Lung (tissue), 12 donors: ENCODE measurements around the gene FTH1. TPM values are rescaled to one million over a fixed set of nuclear protein-coding genes. Genes with fewer than 3 reads are reported as not detected.
A peak's percentile ranks its signal among the peaks of the same experiment; 100 is the strongest.

ENCODE experiments used
- ATAC-seq: fragments of 200-7000 bp; cut with Tn5 transposase; one replicate; pipeline ENCODE4 v1.9.1; 2020; ENCODE audit warnings: moderate number of reproducible peaks; ENCODE audit not compliant: insufficient read depth, low FRiP score
- DNase-seq, 3 donors: peaks; one replicate each; pipeline ENCODE4 v3.0.0-alpha.2; 2013 to 2017
- H3K27ac ChIP-seq, 2 donors: one replicate each; pipeline ENCODE4 v1.5.1; 2013; ENCODE audit warnings: mild to moderate bottlenecking in 2 of 2, moderate library complexity in 2 of 2, control low read depth in 1 of 2, inconsistent platforms in 1 of 2, low read depth in 1 of 2, low read length in 1 of 2
- H3K27me3 ChIP-seq, 3 donors: one replicate each; pipeline ENCODE4 v1.5.1; 2013; ENCODE audit warnings: low read length in 2 of 3; ENCODE audit not compliant: control insufficient read depth in 3 of 3, insufficient read depth in 3 of 3
- H3K36me3 ChIP-seq, 4 donors: one replicate each; pipeline ENCODE4 v1.5.1; 2013; ENCODE audit warnings: low read length in 4 of 4, mild to moderate bottlenecking in 1 of 4, moderate library complexity in 1 of 4; ENCODE audit not compliant: control insufficient read depth in 4 of 4, insufficient read depth in 4 of 4
- H3K4me1 ChIP-seq, 5 donors: one replicate each; pipeline ENCODE4 v1.5.1; 2013; ENCODE audit warnings: low read length in 5 of 5, mild to moderate bottlenecking in 2 of 5, moderate library complexity in 1 of 5; ENCODE audit not compliant: control insufficient read depth in 5 of 5, insufficient read depth in 5 of 5
- H3K4me3 ChIP-seq: one replicate; pipeline ENCODE4 v1.5.1; 2013; ENCODE audit warnings: mild to moderate bottlenecking, control low read depth, moderate library complexity
- H3K9ac ChIP-seq, 2 donors: one replicate each; pipeline ENCODE4 v1.5.1; 2013; ENCODE audit warnings: low read length in 2 of 2, control low read depth in 1 of 2; ENCODE audit not compliant: insufficient read depth in 1 of 2
- H3K9me3 ChIP-seq, 4 donors: one replicate each; pipeline ENCODE4 v1.5.1; 2013; ENCODE audit warnings: low read length in 3 of 4, mild to moderate bottlenecking in 1 of 4, moderate library complexity in 1 of 4; ENCODE audit not compliant: control insufficient read depth in 4 of 4, insufficient read depth in 3 of 4
- WGBS, 2 donors: extraction: QIAGEN DNeasy Blood & Tissue Kit; methylation state at CpG; one replicate each; pipeline ENCODE4 v1.1.7; 2013; 5-methylcytosine and 5-hydroxymethylcytosine counted together
- polyA plus RNA-seq, 2 donors: library from polyadenylated mRNA; stranded (reverse); fragments of 200-250 nt; gene quantifications; one replicate each; pipeline ENCODE4 v1.2.1, GENCODE V29; 2013
- total RNA-seq, 2 donors: library from RNA; depleted of rRNA in 1 of 2; stranded (reverse); fragments of >200 nt in 1 of 2; gene quantifications; one replicate each; pipeline ENCODE4 v1.2.1, GENCODE V29; 2014 to 2021
- TF ChIP-seq, protein P1 (sequence below): IDR thresholded peaks from 2 replicates; pipeline ENCODE4 v1.5.1; 2012; ENCODE audit warnings: mild to moderate bottlenecking; ENCODE audit errors: control extremely low read depth, extremely low read depth
- donor health status: control.
- donor health status: control.
- donor health status: Bipolar disorder and iron deficiency.
- donor health status: healthy.
- donor health status: DM: yes; HTN: yes; CAD: no.

The FTH1 gene
- total and polyA plus RNA-seq, 4 donors: 1,737 to 24,273 (median 5,185) TPM

DNA sequence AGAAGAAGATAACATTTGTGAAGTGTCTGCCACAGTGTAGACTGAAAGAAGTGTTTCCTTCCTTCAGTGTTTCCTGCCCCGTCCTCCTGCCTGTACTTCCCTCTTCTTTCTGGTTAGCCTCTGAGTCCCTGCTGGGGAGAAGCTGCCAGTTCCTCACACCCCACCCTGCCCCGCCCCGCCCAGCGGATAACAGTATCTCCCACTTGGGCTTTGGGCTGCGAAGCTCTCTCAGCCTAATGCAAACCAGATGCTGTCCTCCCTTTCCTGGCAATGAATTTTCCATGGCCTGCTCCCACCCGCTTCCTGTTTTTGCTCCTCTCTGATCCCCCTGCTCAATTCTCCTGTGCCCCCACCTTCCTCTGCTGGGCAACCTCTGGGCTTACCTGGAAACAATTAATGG is 44.9 kb downstream of the FTH1 start:
- peaks cover 5 to 33% (median 19%) of the 10 kb centered on the region in 5 donors for H3K4me1 ChIP-seq
- no peak for ATAC-seq

GRCh38 chr11:61921446-61921845 is 46.0 kb downstream of the FTH1 start:
- no peak overlapping the region for H3K27ac ChIP-seq
- no peak for DNase-seq
- no peak for ATAC-seq

More for the DNA sequence above, 44.9 kb downstream of the FTH1 start:
- H3K4me3 ChIP-seq: no peak overlapping the region
- DNase-seq: peak; percentile 77 to 87 (median 80)
- peak overlapping the region; percentile 7 to 56 for H3K27ac ChIP-seq
- H3K36me3 ChIP-seq: no peaks in the 10 kb centered on the region
- peaks cover 0 to 15% (median 0%) of the 10 kb centered on the region in 3 donors for H3K27me3 ChIP-seq
- TF ChIP-seq, protein P1, sequence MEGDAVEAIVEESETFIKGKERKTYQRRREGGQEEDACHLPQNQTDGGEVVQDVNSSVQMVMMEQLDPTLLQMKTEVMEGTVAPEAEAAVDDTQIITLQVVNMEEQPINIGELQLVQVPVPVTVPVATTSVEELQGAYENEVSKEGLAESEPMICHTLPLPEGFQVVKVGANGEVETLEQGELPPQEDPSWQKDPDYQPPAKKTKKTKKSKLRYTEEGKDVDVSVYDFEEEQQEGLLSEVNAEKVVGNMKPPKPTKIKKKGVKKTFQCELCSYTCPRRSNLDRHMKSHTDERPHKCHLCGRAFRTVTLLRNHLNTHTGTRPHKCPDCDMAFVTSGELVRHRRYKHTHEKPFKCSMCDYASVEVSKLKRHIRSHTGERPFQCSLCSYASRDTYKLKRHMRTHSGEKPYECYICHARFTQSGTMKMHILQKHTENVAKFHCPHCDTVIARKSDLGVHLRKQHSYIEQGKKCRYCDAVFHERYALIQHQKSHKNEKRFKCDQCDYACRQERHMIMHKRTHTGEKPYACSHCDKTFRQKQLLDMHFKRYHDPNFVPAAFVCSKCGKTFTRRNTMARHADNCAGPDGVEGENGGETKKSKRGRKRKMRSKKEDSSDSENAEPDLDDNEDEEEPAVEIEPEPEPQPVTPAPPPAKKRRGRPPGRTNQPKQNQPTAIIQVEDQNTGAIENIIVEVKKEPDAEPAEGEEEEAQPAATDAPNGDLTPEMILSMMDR: no peak
- WGBS, 2 donors: 16 to 35% methylated on average over 6 of the region's 6 CpGs
- H3K9ac ChIP-seq: peak overlapping the region in 1 of 2 donors; percentile 20
- H3K9me3 ChIP-seq: no peaks in the 10 kb centered on the region

GRCh38 chr11:61919705-61920631 is 47.5 kb downstream of the FTH1 start:
- Histone ChIP-seq H3K9me3 (no peaks in the 10 kb centered on the region), H3K36me3 (no peaks in the 10 kb centered on the region), H3K4me1 (peaks cover 5 to 34% (median 19%) of the 10 kb centered on the region in 5 donors), H3K9ac (no peak overlapping the region), H3K27ac (peak overlapping the region in 1 of 2 donors; percentile 37), H3K27me3 (peaks cover 0 to 18% (median 0%) of the 10 kb centered on the region in 3 donors), H3K4me3 (no peak overlapping the region)
- WGBS, 2 donors: 76 to 90% methylated on average over 13 of the region's 13 CpGs
- DNase-seq: no peak
- no peak for ATAC-seq
- TF ChIP-seq, protein P1: no peak

More at GRCh38 chr11:61921446-61921845, 46.0 kb downstream of the FTH1 start:
- TF ChIP-seq, protein P1: no peak
- Histone ChIP-seq H3K4me1 (peaks cover 5 to 34% (median 19%) of the 10 kb centered on the region in 5 donors), H3K9me3 (no peaks in the 10 kb centered on the region), H3K36me3 (no peaks in the 10 kb centered on the region), H3K4me3 (no peak overlapping the region), H3K9ac (no peak overlapping the region), H3K27me3 (peaks cover 0 to 18% (median 0%) of the 10 kb centered on the region in 3 donors)
- 84 to 86% methylated on average over 3 of the region's 3 CpGs for WGBS, 2 donors
